Endothelial cell of hepatic sinusoid (primary cell): ENCODE measurements around the gene ACACB.

ENCODE experiments used
- in situ Hi-C: cut with HindIII; loops from 2 replicates; pipeline ENCODE4 v1.10.0; 2017; ENCODE audit warnings: low sequenced_read_pairs

Gene ACACB

GRCh38 chr12:109289551-109289950, 173.2 kb downstream of the ACACB start:
- in situ Hi-C loops = no loop called here

- in situ Hi-C loops = no loop called here
These were observed 173.7 kb downstream of the ACACB start for GRCh38 chr12:109290061-109290460.

- in situ Hi-C loops = no loop called here
These were observed 174.7 kb downstream of the ACACB start for GRCh38 chr12:109291117-109291516.

- in situ Hi-C loops = no loop called here
These were observed 175.3 kb downstream of the ACACB start for GRCh38 chr12:109291521-109292341.

GRCh38 chr12:109292342-109292711, 175.9 kb downstream of the ACACB start:
- in situ Hi-C loops = no loop called here

GRCh38 chr12:109293106-109293505, 176.7 kb downstream of the ACACB start:
- in situ Hi-C loops = no loop called here

GRCh38 chr12:109294286-109294796, 178.0 kb downstream of the ACACB start:
- in situ Hi-C loops = no loop called here

- in situ Hi-C loops = no loop called here
These were observed 179.5 kb downstream of the ACACB start for GRCh38 chr12:109295764-109296425.

GRCh38 chr12:109296431-109296830, 180.0 kb downstream of the ACACB start:
- in situ Hi-C loops = no loop called here

GRCh38 chr12:109299849-109300248, 183.5 kb downstream of the ACACB start:
- in situ Hi-C loops = no loop called here

GRCh38 chr12:109301643-109302168, 185.3 kb downstream of the ACACB start:
- in situ Hi-C loops = no loop called here

GRCh38 chr12:109302358-109302757, 186.0 kb downstream of the ACACB start:
- in situ Hi-C loops = no loop called here

GRCh38 chr12:109302770-109303169, 186.4 kb downstream of the ACACB start:
- in situ Hi-C loops = no loop called here

- in situ Hi-C loops = no loop called here
These were observed 188.1 kb downstream of the ACACB start for GRCh38 chr12:109304485-109304884.

GRCh38 chr12:109305547-109305946, 189.2 kb downstream of the ACACB start:
- in situ Hi-C loops = no loop called here

GRCh38 chr12:109307051-109307450, 190.7 kb downstream of the ACACB start:
- in situ Hi-C loops = no loop called here

GRCh38 chr12:109308534-109309380, 192.4 kb downstream of the ACACB start, which contains the start of gene FOXN4:
TSS of gene FOXN4 (minus strand) at chr12:109309284. CDS start at chr12:109308321, 963 bp downstream.
- in situ Hi-C loops = no loop called here

GRCh38 chr12:109309381-109310246, 193.2 kb downstream of the ACACB start:
- in situ Hi-C loops = no loop called here

GRCh38 chr12:109310247-109311125, 194.1 kb downstream of the ACACB start:
- in situ Hi-C loops = no loop called here
